NCI-H2029 treated with DMSO at 0.1 percent for 48 hours (cell line): ENCODE measurements around the gene SNX6.
"Not testable (repeated sequence)": the region's sequence is repeated elsewhere in the genome, so short reads cannot be mapped to it uniquely, and the experiment has no call there.

Experiments
- DNase-seq: peaks from one replicate; lab custom pipeline; 2025; lab: John Stamatoyannopoulos, UW

The SNX6 gene

GRCh38 chr14:34629657-34630529, at the start of gene SNX6:
TSS of gene SNX6 (minus strand) at chr14:34630148. CDS start at chr14:34630116, 32 bp downstream.
- DNase-seq, result peak; percentile 86

- DNase-seq, result no peak
Measured at GRCh38 chr14:34678735-34679134, 48.8 kb upstream of the SNX6 start.

- DNase-seq, result no peak
Measured at GRCh38 chr14:34678306-34678705, 48.4 kb upstream of the SNX6 start.

GRCh38 chr14:34676516-34677211, 46.7 kb upstream of the SNX6 start:
- DNase-seq, result peak; percentile 69

- DNase-seq, result no peak
Measured at GRCh38 chr14:34673702-34674101, 43.8 kb upstream of the SNX6 start.

GRCh38 chr14:34671716-34672115, 41.8 kb upstream of the SNX6 start:
- DNase-seq, result no peak

- no peak for DNase-seq
Measured at GRCh38 chr14:34668111-34668510, 38.2 kb upstream of the SNX6 start.

- no peak for DNase-seq
Measured at GRCh38 chr14:34667007-34667406, 37.1 kb upstream of the SNX6 start.

GRCh38 chr14:34665785-34666435, 36.0 kb upstream of the SNX6 start:
- DNase-seq, result no peak

- DNase-seq, result no peak
Measured at GRCh38 chr14:34662561-34663088, 32.7 kb upstream of the SNX6 start.

- no peak for DNase-seq
Measured at GRCh38 chr14:34660796-34661195, 30.8 kb upstream of the SNX6 start.

GRCh38 chr14:34655959-34656358, 26.0 kb upstream of the SNX6 start:
- no peak for DNase-seq

GRCh38 chr14:34653073-34653472, 23.1 kb upstream of the SNX6 start:
- DNase-seq, result not testable (repeated sequence)

GRCh38 chr14:34652348-34652747, 22.4 kb upstream of the SNX6 start:
- not testable (repeated sequence) for DNase-seq

- no peak for DNase-seq
Measured at GRCh38 chr14:34650786-34651584, 21.0 kb upstream of the SNX6 start.

- DNase-seq, result not testable (repeated sequence)
Measured at GRCh38 chr14:34650006-34650405, 20.1 kb upstream of the SNX6 start.

GRCh38 chr14:34649344-34649743, 19.4 kb upstream of the SNX6 start:
- no peak for DNase-seq

GRCh38 chr14:34646570-34647255, 16.8 kb upstream of the SNX6 start:
- no peak for DNase-seq

GRCh38 chr14:34643361-34643760, 13.4 kb upstream of the SNX6 start:
- DNase-seq, result no peak

GRCh38 chr14:34642595-34642994, 12.6 kb upstream of the SNX6 start:
- DNase-seq, result no peak

- DNase-seq, result no peak
Measured at GRCh38 chr14:34640826-34641225, 10.9 kb upstream of the SNX6 start.
